ENCODE results near the gene SMCO1. TPM values are rescaled to one million over a fixed set of nuclear protein-coding genes. Genes with fewer than 3 reads are reported as not detected.
"Not testable (repeated sequence)": the region's sequence is repeated elsewhere in the genome, so short reads cannot be mapped to it uniquely, and the experiment has no call there.

Gene SMCO1, protein sequence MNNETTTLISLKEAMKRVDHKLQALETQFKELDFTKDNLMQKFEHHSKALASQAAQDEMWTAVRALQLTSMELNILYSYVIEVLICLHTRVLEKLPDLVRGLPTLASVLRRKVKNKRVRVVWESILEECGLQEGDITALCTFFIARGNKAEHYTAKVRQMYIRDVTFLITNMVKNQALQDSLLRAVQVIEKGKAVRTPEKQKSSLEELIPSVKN
- polyA plus RNA-seq = not detected

DNA sequence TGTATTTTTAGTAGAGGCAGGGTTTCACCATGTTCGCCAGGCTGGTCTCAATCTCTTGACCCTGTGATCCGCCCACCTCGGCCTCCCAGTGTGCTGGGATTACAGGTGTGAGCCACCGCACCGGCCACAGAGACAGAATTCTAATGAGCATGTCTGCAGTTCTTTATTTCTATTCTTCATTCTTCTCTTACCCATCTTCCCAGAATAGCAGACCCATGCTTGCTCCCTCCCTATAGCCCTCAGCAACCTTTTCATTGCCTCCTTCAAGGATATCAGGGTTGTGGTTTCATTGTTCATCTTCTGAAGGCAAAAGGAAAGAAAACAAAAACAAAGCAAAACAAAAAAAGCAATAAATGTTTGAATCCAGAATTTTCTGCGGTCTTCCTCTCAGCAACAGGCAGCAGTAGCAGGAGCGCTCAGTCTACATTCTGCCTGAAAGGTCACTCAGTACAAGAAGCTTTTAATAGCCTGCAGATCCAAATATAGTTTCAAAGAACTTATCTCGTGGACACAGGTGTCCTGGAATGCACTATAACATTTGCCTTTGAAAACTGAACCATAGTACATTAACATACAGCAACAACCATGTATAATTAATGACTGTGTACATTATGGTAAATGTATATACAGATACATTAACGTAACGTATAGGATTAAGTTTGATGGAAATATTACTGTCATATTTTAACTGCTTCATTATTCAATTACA, at the start of gene SMCO1:
Gene SMCO1 (minus strand): TSS at position 434 of the 709 bp plus-strand sequence. CDS start 137 bp downstream, at position 297.
- Mint-ChIP-seq H3K9me3 (peaks cover 16 to 24% (median 18%) of the 10 kb centered on the region in 6 donors), H3K4me1 (no peaks in the 10 kb centered on the region), H3K36me3 (peaks cover 0 to 6% (median under 1%) of the 10 kb centered on the region in 3 donors), H3K27ac (no peak within 1 kb of the TSS), H3K4me3 (no peak within 1 kb of the TSS), H3K27me3 (ENCODE audit: low read depth in 3 of 3) (peaks cover 4 to 11% (median 4%) of the 10 kb centered on the region in 3 donors)
- no peak for DNase-seq

DNA sequence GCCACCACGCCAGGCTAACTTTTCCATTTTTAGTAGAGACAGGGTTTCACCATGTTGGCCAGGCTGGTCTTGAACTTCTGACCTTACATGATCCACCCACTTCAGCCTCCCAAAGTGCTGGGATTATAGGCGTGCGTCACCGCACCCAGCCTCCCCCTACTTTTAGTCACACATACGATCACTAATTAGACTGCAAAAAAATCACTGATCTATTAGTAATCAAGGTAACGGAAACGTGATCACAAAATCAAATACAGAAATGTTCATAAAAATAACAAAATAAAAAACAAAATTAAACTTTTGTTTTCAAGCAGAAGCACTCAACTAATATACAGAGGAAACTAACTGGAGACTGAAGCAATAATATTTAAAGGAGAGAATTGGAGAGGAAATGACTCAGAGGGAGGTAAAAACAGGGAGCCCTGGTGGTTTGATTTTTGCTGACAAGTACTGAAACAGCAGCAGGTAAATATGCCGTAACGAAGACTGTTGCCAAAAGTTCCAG, 48.6 kb upstream of the SMCO1 start:
- no peak for DNase-seq
- H3K27ac Mint-ChIP-seq = peak overlapping the region in 1 of 6 donors; percentile 34
- no peaks in the 10 kb centered on the region for H3K9me3 Mint-ChIP-seq
- H3K36me3 Mint-ChIP-seq = peaks cover 0 to 16% (median 3%) of the 10 kb centered on the region in 3 donors
- peaks cover 18 to 33% of the 10 kb centered on the region in 2 donors for H3K4me1 Mint-ChIP-seq
- no peak overlapping the region for H3K4me3 Mint-ChIP-seq
- H3K27me3 Mint-ChIP-seq (ENCODE audit: low read depth in 3 of 3) = peaks cover 2 to 8% (median 3%) of the 10 kb centered on the region in 3 donors

DNA sequence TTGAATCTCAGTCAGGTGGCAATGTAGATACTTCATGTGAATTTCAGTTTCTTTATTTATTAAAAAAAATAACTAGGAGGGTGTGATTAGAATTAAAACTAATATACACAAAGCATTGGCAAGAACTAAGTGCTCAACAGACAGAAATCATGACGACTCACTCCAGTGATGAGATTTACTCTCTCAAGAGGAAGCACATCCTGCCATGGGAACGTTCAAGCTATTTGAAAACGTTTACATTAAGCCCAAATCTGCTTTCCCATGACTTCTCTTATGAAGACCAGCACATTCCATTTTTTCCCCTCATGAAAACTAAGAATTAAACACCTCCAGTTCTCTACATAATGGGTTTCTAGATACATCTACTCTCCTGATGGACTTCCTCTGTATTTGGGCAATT, 44.7 kb upstream of the SMCO1 start:
- H3K27ac Mint-ChIP-seq = no peak overlapping the region
- H3K27me3 Mint-ChIP-seq (ENCODE audit: low read depth in 3 of 3) = no peaks in the 10 kb centered on the region
- peaks cover 0 to 27% (median 6%) of the 10 kb centered on the region in 3 donors for H3K36me3 Mint-ChIP-seq
- H3K9me3 Mint-ChIP-seq = no peaks in the 10 kb centered on the region
- no peak overlapping the region for H3K4me3 Mint-ChIP-seq
- H3K4me1 Mint-ChIP-seq = peaks cover 1 to 16% of the 10 kb centered on the region in 2 donors
- no peak for DNase-seq

DNA sequence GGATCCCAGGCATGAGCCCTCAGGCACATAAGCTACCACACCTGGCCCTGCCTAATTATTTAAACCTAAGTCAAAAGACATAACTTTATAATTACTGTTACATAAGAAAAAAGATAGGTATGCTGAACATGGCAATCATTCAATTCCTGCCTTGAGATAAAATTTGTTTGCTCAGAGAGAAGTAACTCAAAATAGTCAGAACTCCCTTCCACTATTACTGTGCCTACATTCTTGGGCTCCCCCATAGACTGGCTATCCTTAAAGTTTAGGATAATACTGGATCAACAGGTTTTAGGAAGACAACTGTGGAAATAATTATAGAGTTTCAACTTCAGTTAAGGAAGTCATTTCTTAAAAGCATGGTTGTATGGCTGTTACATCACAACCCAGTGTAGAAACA, 43.3 kb upstream of the SMCO1 start:
- no peaks in the 10 kb centered on the region for H3K9me3 Mint-ChIP-seq
- H3K36me3 Mint-ChIP-seq = peaks cover 4 to 27% (median 10%) of the 10 kb centered on the region in 3 donors
- no peak overlapping the region for H3K4me3 Mint-ChIP-seq
- DNase-seq = no peak
- H3K27ac Mint-ChIP-seq = no peak overlapping the region
- peaks cover 0 to 6% of the 10 kb centered on the region in 2 donors for H3K4me1 Mint-ChIP-seq
- H3K27me3 Mint-ChIP-seq (ENCODE audit: low read depth in 3 of 3) = peaks cover 0 to 3% (median 0%) of the 10 kb centered on the region in 3 donors

DNA sequence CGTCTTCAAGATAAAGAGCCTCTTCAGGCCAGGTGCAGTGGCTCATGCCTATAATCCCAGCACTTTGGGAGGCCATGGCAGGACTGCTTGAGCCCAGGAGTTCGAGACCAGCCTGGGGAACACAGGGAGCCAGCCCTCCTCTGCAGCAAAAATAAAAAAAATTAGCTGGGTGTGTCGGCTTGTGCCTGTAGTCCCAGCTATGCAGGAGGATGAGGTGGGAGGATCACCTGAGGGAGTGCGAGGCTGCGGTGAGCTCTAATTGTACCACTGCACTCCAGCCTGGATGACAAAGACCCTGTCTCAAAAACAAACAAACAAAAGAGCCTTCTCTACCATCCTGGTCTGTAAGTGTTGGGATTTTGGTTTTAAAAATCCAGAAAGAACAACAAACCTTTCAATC, 42.1 kb upstream of the SMCO1 start:
- DNase-seq = no peak
- no peaks in the 10 kb centered on the region for H3K4me1 Mint-ChIP-seq
- H3K36me3 Mint-ChIP-seq = peaks cover 4 to 27% (median 10%) of the 10 kb centered on the region in 3 donors
- H3K4me3 Mint-ChIP-seq = no peak overlapping the region
- no peak overlapping the region for H3K27ac Mint-ChIP-seq
- H3K9me3 Mint-ChIP-seq = no peaks in the 10 kb centered on the region
- H3K27me3 Mint-ChIP-seq (ENCODE audit: low read depth in 3 of 3) = peaks cover 0 to 3% (median 0%) of the 10 kb centered on the region in 3 donors

DNA sequence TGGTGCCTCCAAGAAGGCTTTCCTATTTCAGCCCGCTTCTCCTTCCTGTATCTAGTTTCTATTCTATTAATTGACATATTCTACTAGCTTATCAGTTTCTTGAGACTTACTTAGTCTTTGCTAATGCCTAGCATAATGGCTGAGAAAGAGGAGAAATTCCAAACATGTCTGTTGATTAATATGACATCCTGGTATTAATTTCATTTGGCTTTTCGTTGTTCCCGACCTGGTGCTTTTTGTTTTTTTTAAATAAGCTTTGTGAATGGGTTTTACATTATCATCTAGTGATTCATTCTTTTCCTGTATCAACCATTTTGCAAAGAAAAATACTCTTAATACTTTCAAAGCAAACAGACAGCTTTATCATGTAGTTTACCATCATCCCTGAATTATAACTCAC, 40.1 kb upstream of the SMCO1 start:
- Mint-ChIP-seq H3K9me3 (peaks cover 0 to 1% (median 0%) of the 10 kb centered on the region in 6 donors), H3K27me3 (ENCODE audit: low read depth in 3 of 3) (peaks cover 0 to 3% (median 0%) of the 10 kb centered on the region in 3 donors), H3K27ac (peak overlapping the region in 1 of 6 donors; percentile 54), H3K36me3 (peaks cover 4 to 19% (median 10%) of the 10 kb centered on the region in 3 donors), H3K4me1 (no peaks in the 10 kb centered on the region), H3K4me3 (no peak overlapping the region)
- no peak for DNase-seq

DNA sequence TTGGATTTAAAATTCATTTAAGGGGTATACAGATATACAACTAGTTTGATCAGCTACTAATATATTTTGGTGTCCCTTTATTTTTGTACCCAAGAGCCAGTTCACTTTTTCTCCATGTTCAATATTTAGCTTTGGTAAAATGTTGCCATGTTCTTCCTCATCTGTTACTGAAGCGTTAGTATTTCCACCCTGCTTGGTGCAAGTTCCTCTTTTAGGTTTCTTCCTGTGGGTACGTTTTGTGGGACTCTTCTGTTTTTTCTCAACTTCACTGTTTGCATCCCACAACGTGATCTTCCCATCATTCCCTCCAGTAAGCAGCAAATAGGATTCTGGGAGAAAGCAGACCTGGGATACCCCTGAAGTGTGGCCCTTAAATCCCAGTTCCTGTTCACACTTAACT, 39.1 kb upstream of the SMCO1 start:
- no peaks in the 10 kb centered on the region for H3K4me1 Mint-ChIP-seq
- H3K9me3 Mint-ChIP-seq = peaks cover 0 to 2% (median 0%) of the 10 kb centered on the region in 6 donors
- peaks cover 4 to 15% (median 7%) of the 10 kb centered on the region in 3 donors for H3K36me3 Mint-ChIP-seq
- peak overlapping the region in 3 of 6 donors; percentile 7 to 50 (median 37) for H3K27ac Mint-ChIP-seq
- H3K27me3 Mint-ChIP-seq (ENCODE audit: low read depth in 3 of 3) = peaks cover 0 to 3% (median 0%) of the 10 kb centered on the region in 3 donors
- no peak for DNase-seq
- H3K4me3 Mint-ChIP-seq = no peak overlapping the region

DNA sequence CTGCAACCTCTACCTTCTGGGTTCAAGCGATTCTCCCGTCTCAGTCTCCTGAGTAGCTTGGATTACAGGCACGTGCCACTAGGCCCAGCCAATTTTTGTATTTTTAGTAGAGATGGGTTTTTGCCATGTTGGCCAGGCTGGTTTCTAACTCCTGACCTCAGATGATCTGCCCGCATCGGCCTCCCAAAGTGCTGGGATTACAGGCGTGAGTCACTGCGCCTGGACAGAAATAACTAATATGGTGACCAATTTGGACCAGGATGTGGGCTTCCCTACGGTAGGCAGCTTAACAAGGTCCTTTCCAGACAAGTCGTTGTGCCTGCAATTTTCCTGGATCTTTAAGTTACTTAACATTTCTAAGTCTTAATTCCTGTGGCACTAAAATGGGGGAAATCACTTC, 38.4 kb upstream of the SMCO1 start:
- H3K9me3 Mint-ChIP-seq = peaks cover 0 to 2% (median 0%) of the 10 kb centered on the region in 6 donors
- H3K27me3 Mint-ChIP-seq (ENCODE audit: low read depth in 3 of 3) = peaks cover 0 to 3% (median 0%) of the 10 kb centered on the region in 3 donors
- H3K4me3 Mint-ChIP-seq = no peak overlapping the region
- no peaks in the 10 kb centered on the region for H3K4me1 Mint-ChIP-seq
- no peak for DNase-seq
- no peak overlapping the region for H3K27ac Mint-ChIP-seq
- H3K36me3 Mint-ChIP-seq = peaks cover 4 to 9% (median 7%) of the 10 kb centered on the region in 3 donors

DNA sequence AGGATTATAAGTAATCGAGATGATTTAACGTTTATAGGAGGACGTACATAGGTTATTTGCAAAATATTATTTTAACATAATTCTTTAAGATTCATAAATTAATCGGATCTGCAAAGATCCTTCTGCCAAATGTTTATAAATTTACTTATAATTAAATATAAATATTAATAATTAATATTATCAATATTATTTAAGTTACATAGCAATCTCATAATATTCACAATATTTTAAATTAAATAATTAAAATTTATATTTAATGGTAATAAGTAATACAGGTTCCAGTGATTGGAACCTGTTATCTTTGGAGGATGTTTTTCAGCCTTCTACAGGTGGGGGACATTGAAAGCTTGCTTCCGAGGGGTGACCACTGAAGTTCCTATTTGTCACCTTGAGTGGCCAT, 37.1 kb upstream of the SMCO1 start:
- Mint-ChIP-seq H3K4me3 (no peak overlapping the region), H3K9me3 (peaks cover 0 to 6% (median 0%) of the 10 kb centered on the region in 6 donors), H3K36me3 (peaks cover 4 to 10% (median 7%) of the 10 kb centered on the region in 3 donors), H3K27ac (no peak overlapping the region), H3K4me1 (no peaks in the 10 kb centered on the region), H3K27me3 (ENCODE audit: low read depth in 3 of 3) (peaks cover 0 to 8% (median 0%) of the 10 kb centered on the region in 3 donors)
- no peak for DNase-seq

DNA sequence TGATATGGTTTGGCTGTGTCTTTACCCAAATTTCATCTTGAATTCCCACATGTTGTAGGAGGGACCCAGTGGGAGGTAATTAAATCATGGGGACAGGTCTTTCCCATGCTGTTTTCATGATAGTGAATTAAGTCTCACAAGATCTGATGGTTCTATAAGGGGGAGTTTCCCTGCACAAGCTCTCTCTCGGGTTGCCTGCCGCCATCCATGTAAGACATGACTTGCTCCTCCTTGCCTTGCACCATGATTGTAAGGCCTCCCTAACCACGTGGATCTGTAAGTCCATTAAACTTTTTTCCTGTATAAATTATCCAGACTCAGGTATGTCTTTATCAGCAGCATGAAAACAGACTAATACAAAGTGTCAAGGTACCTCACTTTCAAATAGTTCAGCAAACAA, 35.0 kb upstream of the SMCO1 start:
- H3K4me3 Mint-ChIP-seq; H3K9me3 Mint-ChIP-seq; H3K27me3 Mint-ChIP-seq (ENCODE audit: low read depth in 3 of 3); H3K4me1 Mint-ChIP-seq; H3K36me3 Mint-ChIP-seq; DNase-seq; H3K27ac Mint-ChIP-seq: not testable (repeated sequence)

DNA sequence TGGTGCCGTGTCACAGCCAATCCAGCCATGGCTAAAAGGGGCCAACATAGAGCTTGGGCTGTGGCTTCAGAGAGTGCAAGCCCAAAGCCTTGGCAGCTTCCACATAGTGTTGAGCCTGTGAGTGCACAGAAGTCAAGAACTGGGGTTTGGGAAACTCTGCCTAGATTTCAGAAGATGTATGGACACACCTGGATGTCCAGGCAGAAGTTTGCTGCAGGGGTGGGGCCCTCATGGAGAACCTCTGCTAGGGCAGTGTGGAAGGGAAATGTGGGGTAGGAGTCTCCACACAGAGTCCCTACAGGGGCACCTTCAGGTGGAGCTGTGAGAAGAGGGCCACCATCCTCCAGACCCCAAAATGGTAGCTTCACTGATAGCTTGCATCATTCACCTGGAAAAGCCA, 34.2 kb upstream of the SMCO1 start:
- H3K4me3 Mint-ChIP-seq, DNase-seq, H3K9me3 Mint-ChIP-seq, H3K27ac Mint-ChIP-seq, H3K36me3 Mint-ChIP-seq, H3K4me1 Mint-ChIP-seq: not testable (repeated sequence)
- H3K27me3 Mint-ChIP-seq (ENCODE audit: low read depth in 3 of 3) = peaks cover 0 to 10% (median 2%) of the 10 kb centered on the region in 3 donors

DNA sequence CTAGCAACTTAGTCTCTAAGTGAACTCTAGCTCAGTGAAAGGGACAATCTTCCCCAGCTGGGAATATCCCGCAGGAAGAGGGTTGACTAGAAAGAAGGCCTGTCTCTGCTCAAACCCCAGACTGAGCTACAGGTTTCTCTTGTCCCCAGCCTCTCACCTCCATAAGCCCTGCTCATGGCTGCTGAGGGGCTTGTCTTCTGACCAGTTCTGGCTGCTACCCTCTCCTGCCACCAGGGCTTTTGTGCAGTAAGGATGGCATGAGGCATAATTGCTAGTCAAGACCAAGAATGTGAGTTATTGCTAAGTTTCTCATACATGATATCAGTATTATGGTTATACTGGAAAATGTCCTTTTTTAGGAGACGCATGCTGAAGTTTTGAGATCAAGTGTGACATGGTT, 31.9 kb upstream of the SMCO1 start:
- DNase-seq = no peak
- peaks cover 0 to 3% (median 0%) of the 10 kb centered on the region in 3 donors for H3K36me3 Mint-ChIP-seq
- H3K27ac Mint-ChIP-seq = no peak overlapping the region
- peaks cover 0 to 9% (median 2%) of the 10 kb centered on the region in 3 donors for H3K27me3 Mint-ChIP-seq (ENCODE audit: low read depth in 3 of 3)
- H3K4me1 Mint-ChIP-seq = no peaks in the 10 kb centered on the region
- peaks cover 0 to 6% (median 0%) of the 10 kb centered on the region in 6 donors for H3K9me3 Mint-ChIP-seq
- H3K4me3 Mint-ChIP-seq = no peak overlapping the region

DNA sequence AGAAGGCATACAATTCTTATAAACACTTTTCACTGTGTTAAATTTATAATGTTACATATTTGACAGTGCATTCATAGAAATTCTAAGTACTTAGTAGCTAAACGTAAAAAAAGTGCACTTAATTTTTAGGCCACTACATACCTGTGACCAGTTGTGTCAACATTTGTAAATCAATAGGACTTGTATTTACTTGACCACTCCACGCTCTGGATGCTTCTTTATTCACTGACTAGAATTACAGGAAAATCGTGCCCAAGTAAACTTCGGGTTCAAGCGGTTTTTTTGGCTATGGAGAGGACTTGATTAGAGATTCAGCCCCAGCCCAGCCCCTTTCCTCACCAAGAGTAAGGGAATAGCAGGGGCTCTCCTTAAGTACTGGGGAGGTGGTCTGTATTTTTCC, 31.4 kb upstream of the SMCO1 start:
- no peak overlapping the region for H3K27ac Mint-ChIP-seq
- H3K27me3 Mint-ChIP-seq (ENCODE audit: low read depth in 3 of 3) = peaks cover 0 to 9% (median 2%) of the 10 kb centered on the region in 3 donors
- no peaks in the 10 kb centered on the region for H3K4me1 Mint-ChIP-seq
- no peak for DNase-seq
- H3K4me3 Mint-ChIP-seq = no peak overlapping the region
- peaks cover 0 to 6% (median 0%) of the 10 kb centered on the region in 6 donors for H3K9me3 Mint-ChIP-seq
- peaks cover 0 to 3% (median 0%) of the 10 kb centered on the region in 3 donors for H3K36me3 Mint-ChIP-seq

DNA sequence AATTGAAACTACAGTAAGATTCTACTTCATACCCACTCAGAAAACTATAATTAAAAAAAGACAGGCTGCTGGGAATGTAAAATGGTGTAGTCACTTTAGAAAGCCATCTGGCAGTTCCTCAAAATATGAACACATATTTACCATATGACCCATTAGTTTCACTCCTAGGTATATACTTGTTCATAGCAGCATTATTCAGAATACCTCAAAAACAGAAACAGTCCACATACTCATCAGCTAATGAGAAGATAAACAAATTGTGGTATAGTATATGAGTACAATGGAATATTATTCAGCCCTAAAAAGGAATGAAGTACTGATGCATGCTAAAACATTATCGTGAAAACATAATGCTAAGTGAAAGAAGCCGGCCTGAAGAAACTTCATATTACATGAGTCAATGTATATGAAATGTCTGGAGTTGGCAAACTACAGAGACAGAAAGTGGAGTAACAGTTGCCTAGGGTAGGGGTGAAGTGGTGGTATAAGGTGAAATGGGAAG, 29.4 kb upstream of the SMCO1 start:
- H3K4me3 Mint-ChIP-seq = no peak overlapping the region
- H3K27ac Mint-ChIP-seq = no peak overlapping the region
- H3K9me3 Mint-ChIP-seq = peaks cover 0 to 4% (median 0%) of the 10 kb centered on the region in 6 donors

More for the DNA sequence above, 29.4 kb upstream of the SMCO1 start:
- Mint-ChIP-seq H3K4me1 (no peaks in the 10 kb centered on the region), H3K36me3 (peaks cover 0 to 3% (median 0%) of the 10 kb centered on the region in 3 donors), H3K27me3 (ENCODE audit: low read depth in 3 of 3) (peaks cover 0 to 9% (median 2%) of the 10 kb centered on the region in 3 donors)
- DNase-seq = no peak
